HEK293 (cell line): Measurements from ENCODE around the gene TOP3B.

ENCODE experiments used
- CTCF ChIA-PET: fragments of 350-600 bp; formaldehyde crosslinking; extraction: SDS; loops from one replicate; lab custom pipeline; 2021; ENCODE audit warnings: antibody characterized with exemption; lab: Yijun Ruan, JAX
- POLR2A ChIA-PET: fragments of 300-600 bp; formaldehyde crosslinking; extraction: SDS; loops from one replicate; lab custom pipeline; 2020; ENCODE audit warnings: antibody characterized with exemption, inconsistent platforms; lab: Yijun Ruan, JAX
- H3K27ac ChIP-seq: fragments of 200-500 bp; sonication (Bioruptor generic); 2 replicates; pipeline ENCODE4 v1.5.1; 2014; ENCODE audit warnings: low read depth, low read length, control low read depth, inconsistent platforms; ENCODE audit errors: extremely low read depth
- H3K36me3 ChIP-seq, 2 experiments: fragments of 200-500 bp in 1 of 2; sonication (Bioruptor generic) in 1 of 2; 1 replicate in 1 of 2; 2 replicates in 1 of 2; pipeline ENCODE4 v1.5.1; 2014 to 2017; ENCODE audit warnings: inconsistent platforms in 2 of 2, low read length in 2 of 2; ENCODE audit not compliant: control insufficient read depth in 2 of 2, insufficient read depth in 1 of 2
- H3K4me1 ChIP-seq: fragments of 200-500 bp; sonication (Bioruptor generic); 2 replicates; pipeline ENCODE4 v1.5.1; 2014; ENCODE audit warnings: mild to moderate bottlenecking, low read length, inconsistent platforms; ENCODE audit not compliant: control insufficient read depth, insufficient read depth
- H3K4me3 ChIP-seq: 2 replicates; pipeline ENCODE4 v1.5.1; 2011; ENCODE audit warnings: low read depth, mild to moderate bottlenecking, control low read depth, low read length, moderate library complexity
- H3K9me3 ChIP-seq: fragments of 200-500 bp; sonication (Bioruptor generic); 2 replicates; pipeline ENCODE4 v1.5.1; 2014; ENCODE audit warnings: low read depth, low read length, inconsistent platforms; ENCODE audit not compliant: control insufficient read depth, insufficient read depth
- GLIS1 ChIP-seq: fragments of 450-650 bp; formaldehyde crosslinking; IDR thresholded peaks from 2 replicates; pipeline ENCODE4 v1.5.1; 2016; ENCODE audit warnings: missing biosample characterization, missing genetic modification characterization
- HOXA7 ChIP-seq: sonication (generic); formaldehyde crosslinking; IDR thresholded peaks from 2 replicates; pipeline ENCODE4 v1.8.1; 2022; ENCODE audit warnings: missing genetic modification reagents, borderline replicate concordance
- KLF7 ChIP-seq: fragments of 450-650 bp; formaldehyde crosslinking; IDR thresholded peaks from 2 replicates; pipeline ENCODE4 v1.5.1; 2016; ENCODE audit warnings: missing biosample characterization, missing genetic modification characterization, borderline replicate concordance
- KLF8 ChIP-seq: fragments of 450-650 bp; formaldehyde crosslinking; IDR thresholded peaks from 2 replicates; pipeline ENCODE4 v1.5.1; 2016; ENCODE audit warnings: missing biosample characterization, missing genetic modification characterization
- SP3 ChIP-seq: fragments of 450-650 bp; formaldehyde crosslinking; IDR thresholded peaks from 2 replicates; pipeline ENCODE4 v1.5.1; 2016; ENCODE audit warnings: missing biosample characterization, missing genetic modification characterization
- SP7 ChIP-seq: fragments of 450-650 bp; formaldehyde crosslinking; IDR thresholded peaks from 2 replicates; pipeline ENCODE4 v1.5.1; 2016; ENCODE audit warnings: missing biosample characterization, missing genetic modification characterization
- ZBTB20 ChIP-seq: fragments of 450-650 bp; formaldehyde crosslinking; IDR thresholded peaks from 2 replicates; pipeline ENCODE4 v1.5.1; 2016; ENCODE audit warnings: missing biosample characterization, missing genetic modification characterization
- ZNF132 ChIP-seq: fragments of 450-650 bp; formaldehyde crosslinking; IDR thresholded peaks from 2 replicates; pipeline ENCODE4 v1.5.1; 2017; ENCODE audit warnings: missing biosample characterization, missing genetic modification characterization, borderline replicate concordance
- ZNF140 ChIP-seq: fragments of 450-650 bp; formaldehyde crosslinking; IDR thresholded peaks from 2 replicates; pipeline ENCODE4 v1.5.1; 2016; ENCODE audit warnings: missing biosample characterization, missing genetic modification characterization
- ZNF169 ChIP-seq: fragments of 450-650 bp; formaldehyde crosslinking; IDR thresholded peaks from 2 replicates; pipeline ENCODE4 v1.5.1; 2016; ENCODE audit warnings: missing biosample characterization, missing genetic modification characterization
- ZNF175 ChIP-seq: fragments of 450-650 bp; formaldehyde crosslinking; IDR thresholded peaks from 2 replicates; pipeline ENCODE4 v1.5.1; 2016; ENCODE audit warnings: missing biosample characterization, missing genetic modification characterization
- ZNF184 ChIP-seq: fragments of 450-650 bp; IDR thresholded peaks from 2 replicates; pipeline ENCODE4 v1.5.1; 2018; ENCODE audit warnings: missing biosample characterization, mild to moderate bottlenecking, missing genetic modification characterization
- ZNF2 ChIP-seq: fragments of 450-650 bp; formaldehyde crosslinking; IDR thresholded peaks from 2 replicates; pipeline ENCODE4 v1.5.1; 2016; ENCODE audit warnings: missing biosample characterization, missing genetic modification characterization
- ZNF202 ChIP-seq: fragments of 450-650 bp; formaldehyde crosslinking; IDR thresholded peaks from 2 replicates; pipeline ENCODE4 v1.5.1; 2016; ENCODE audit warnings: missing biosample characterization, missing genetic modification characterization, borderline replicate concordance
- ZNF274 ChIP-seq, 2 experiments: fragments of 200-500 bp in 1 of 2; fragments of 450-650 bp in 1 of 2; sonication (Bioruptor generic) in 1 of 2; formaldehyde crosslinking in 1 of 2; IDR thresholded peaks; 2 replicates each; pipeline versions ENCODE4 v1.5.1 to v1.6.1; 2014 to 2016; ENCODE audit warnings: borderline replicate concordance in 1 of 2, inconsistent platforms in 1 of 2, low read length in 1 of 2, missing biosample characterization in 1 of 2, missing genetic modification characterization in 1 of 2
- ZNF292 ChIP-seq: fragments of 450-650 bp; formaldehyde crosslinking; IDR thresholded peaks from 2 replicates; pipeline ENCODE4 v1.5.1; 2016; ENCODE audit warnings: low read depth, missing biosample characterization, missing genetic modification characterization, borderline replicate concordance
- ZNF350 ChIP-seq: fragments of 450-650 bp; formaldehyde crosslinking; IDR thresholded peaks from 2 replicates; pipeline ENCODE4 v1.5.0; 2017; ENCODE audit warnings: missing biosample characterization, mild to moderate bottlenecking, missing genetic modification characterization
- ZNF530 ChIP-seq: fragments of 450-650 bp; formaldehyde crosslinking; IDR thresholded peaks from 2 replicates; pipeline ENCODE4 v1.5.1; 2016; ENCODE audit warnings: low read depth, missing biosample characterization, missing genetic modification characterization
- ZNF549 ChIP-seq: fragments of 450-650 bp; IDR thresholded peaks from 2 replicates; pipeline ENCODE4 v1.5.1; 2018; ENCODE audit warnings: missing biosample characterization, missing genetic modification characterization, mild to moderate bottlenecking, inconsistent platforms, moderate library complexity
- ZNF596 ChIP-seq: fragments of 450-650 bp; IDR thresholded peaks from 2 replicates; pipeline ENCODE4 v1.5.0; 2018; ENCODE audit warnings: missing biosample characterization, mild to moderate bottlenecking, missing genetic modification characterization, moderate library complexity
- ZNF610 ChIP-seq: fragments of 450-650 bp; formaldehyde crosslinking; IDR thresholded peaks from 2 replicates; pipeline ENCODE4 v1.5.1; 2016; ENCODE audit warnings: missing biosample characterization, missing genetic modification characterization, borderline replicate concordance
- ZNF76 ChIP-seq: fragments of 450-650 bp; formaldehyde crosslinking; IDR thresholded peaks from 2 replicates; pipeline ENCODE4; 2016; ENCODE audit warnings: low read depth, missing biosample characterization, missing genetic modification characterization, borderline replicate concordance
- ZNF776 ChIP-seq: fragments of 450-650 bp; formaldehyde crosslinking; IDR thresholded peaks from 2 replicates; pipeline ENCODE4 v1.5.0; 2017; ENCODE audit warnings: missing biosample characterization, missing genetic modification characterization, borderline replicate concordance
- ZNF785 ChIP-seq: fragments of 450-650 bp; formaldehyde crosslinking; IDR thresholded peaks from 2 replicates; pipeline ENCODE4 v1.5.1; 2016; ENCODE audit warnings: missing biosample characterization, missing genetic modification characterization
- TF ChIP-seq, protein P1 (sequence below): fragments of 450-650 bp; formaldehyde crosslinking; IDR thresholded peaks from 2 replicates; pipeline ENCODE4; 2016; ENCODE audit warnings: missing biosample characterization, missing genetic modification characterization
- TF ChIP-seq, protein P2 (sequence below): fragments of 450-650 bp; formaldehyde crosslinking; IDR thresholded peaks from 2 replicates; pipeline ENCODE4 v1.5.1; 2016; ENCODE audit warnings: missing biosample characterization, missing genetic modification characterization, low read depth
- TF ChIP-seq, protein P3 (sequence below): fragments of 450-650 bp; formaldehyde crosslinking; IDR thresholded peaks from 2 replicates; pipeline ENCODE4 v1.5.1; 2016; ENCODE audit warnings: missing biosample characterization, missing genetic modification characterization
- TF ChIP-seq, protein P4 (sequence below): fragments of 450-650 bp; formaldehyde crosslinking; IDR thresholded peaks from 2 replicates; pipeline ENCODE4 v1.5.1; 2016; ENCODE audit warnings: missing biosample characterization, missing genetic modification characterization

Gene TOP3B

DNA sequence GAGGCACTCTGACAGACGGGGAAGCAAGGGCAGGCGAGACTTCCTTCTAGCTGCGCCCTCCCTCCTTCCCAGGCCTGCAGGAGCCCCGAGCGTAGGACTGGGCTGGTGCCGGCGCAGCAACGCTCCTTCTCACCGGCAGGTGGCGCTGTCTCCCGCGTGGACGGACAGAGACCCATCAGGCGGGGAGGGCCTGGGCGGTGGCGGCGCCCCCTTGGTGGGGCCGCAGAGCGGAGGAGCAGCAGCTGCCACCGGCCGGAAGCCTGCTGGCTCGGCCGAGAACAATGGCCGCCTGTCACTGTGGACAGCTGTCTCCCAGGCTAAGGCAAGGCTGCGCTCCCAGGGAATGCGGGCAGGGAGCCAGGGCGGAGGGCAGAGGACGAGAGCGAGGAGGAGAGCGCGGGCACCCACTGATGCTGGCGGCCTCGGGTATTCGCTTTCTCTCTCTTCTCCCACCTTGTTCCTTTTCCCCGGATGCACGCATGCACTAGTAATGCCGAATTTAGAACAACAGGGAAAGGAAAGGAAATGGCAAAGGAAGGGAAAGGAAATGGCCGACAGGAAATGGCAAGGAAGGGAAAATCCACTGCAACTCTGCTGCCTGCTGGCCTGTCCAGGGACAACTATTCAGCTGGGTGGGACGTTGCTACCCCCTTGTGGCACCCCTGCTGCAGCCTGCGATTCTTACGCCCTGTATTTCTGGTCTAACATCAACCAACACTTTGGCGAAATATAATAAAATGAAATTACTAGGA is 44.3 kb downstream of the TOP3B start:
- Histone ChIP-seq H3K9me3 (no peaks in the 10 kb centered on the region), H3K4me3 (peak overlapping the region; percentile 51), H3K36me3 (peaks cover 0 to 78% of the 10 kb centered on the region in 2 experiments; a peak in 2 of 3 replicates), H3K27ac (peak overlapping the region; percentile 42), H3K4me1 (no peaks in the 10 kb centered on the region)
- POLR2A ChIA-PET, result interaction anchor here (0.8 to 1.6 kb wide), 5 partner anchors 12 to 204 kb away, joined by 3 to 6 read pairs (median 3); partner anchors contain the start of genes MAPK1, PPM1F and YPEL1
- CTCF ChIA-PET, result interaction anchor here (0.6 to 8.0 kb wide), 56 partner anchors 12 to 582 kb away, joined by 3 to 120 read pairs (median 4); partner anchors contain the start of gene PPM1F
- TF ChIP-seq ZNF140 (tag by site-specific recombination) (peak; percentile 18; the same call in 1 of the 2 replicates), HOXA7 (no peak), KLF7 (peak; percentile 83; the same call in 1 of the 2 replicates), SP3 (tag by site-specific recombination) (no peak), GLIS1 (tag by site-specific recombination) (peak; percentile 63), ZNF530 (tag by site-specific recombination) (no peak), ZNF785 (tag by site-specific recombination) (peak; percentile 24; the same call in 1 of the 2 replicates), ZBTB20 (tag by site-specific recombination) (0 out of 2 replicates have a peak, but pooled peaks have one; percentile 42), ZNF202 (tag by site-specific recombination) (no peak), ZNF274 (IDR thresholded peaks at IDR 0.05; ENCODE audit: low read length) (no peak), ZNF274 (tag by site-specific recombination; IDR thresholded peaks at IDR 0.05; ENCODE audit: borderline replicate concordance) (no peak), KLF8 (peak; percentile 87), ZNF350 (no peak), ZNF549 (tag by site-specific recombination) (no peak), ZNF76 (tag by site-specific recombination) (0 out of 2 replicates have a peak, but pooled peaks have one; percentile 31), ZNF169 (tag by site-specific recombination) (no peak), ZNF132 (tag by site-specific recombination) (no peak), ZNF776 (tag by site-specific recombination) (no peak), ZNF175 (no peak), ZNF292 (no peak), SP7 (tag by site-specific recombination) (peak; percentile 73), ZNF184 (tag by site-specific recombination) (no peak), ZNF610 (no peak; the same call in 1 of the 2 replicates), ZNF2 (tag by site-specific recombination) (peak; percentile 97), ZNF596 (no peak)
- TF ChIP-seq, protein P1, sequence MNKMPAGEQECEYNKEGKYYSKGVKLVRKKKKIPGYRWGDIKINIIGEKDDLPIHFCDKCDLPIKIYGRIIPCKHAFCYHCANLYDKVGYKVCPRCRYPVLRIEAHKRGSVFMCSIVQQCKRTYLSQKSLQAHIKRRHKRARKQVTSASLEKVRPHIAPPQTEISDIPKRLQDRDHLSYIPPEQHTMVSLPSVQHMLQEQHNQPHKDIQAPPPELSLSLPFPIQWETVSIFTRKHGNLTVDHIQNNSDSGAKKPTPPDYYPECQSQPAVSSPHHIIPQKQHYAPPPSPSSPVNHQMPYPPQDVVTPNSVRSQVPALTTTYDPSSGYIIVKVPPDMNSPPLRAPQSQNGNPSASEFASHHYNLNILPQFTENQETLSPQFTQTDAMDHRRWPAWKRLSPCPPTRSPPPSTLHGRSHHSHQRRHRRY (tag by site-specific recombination), result no peak
- TF ChIP-seq, protein P2, sequence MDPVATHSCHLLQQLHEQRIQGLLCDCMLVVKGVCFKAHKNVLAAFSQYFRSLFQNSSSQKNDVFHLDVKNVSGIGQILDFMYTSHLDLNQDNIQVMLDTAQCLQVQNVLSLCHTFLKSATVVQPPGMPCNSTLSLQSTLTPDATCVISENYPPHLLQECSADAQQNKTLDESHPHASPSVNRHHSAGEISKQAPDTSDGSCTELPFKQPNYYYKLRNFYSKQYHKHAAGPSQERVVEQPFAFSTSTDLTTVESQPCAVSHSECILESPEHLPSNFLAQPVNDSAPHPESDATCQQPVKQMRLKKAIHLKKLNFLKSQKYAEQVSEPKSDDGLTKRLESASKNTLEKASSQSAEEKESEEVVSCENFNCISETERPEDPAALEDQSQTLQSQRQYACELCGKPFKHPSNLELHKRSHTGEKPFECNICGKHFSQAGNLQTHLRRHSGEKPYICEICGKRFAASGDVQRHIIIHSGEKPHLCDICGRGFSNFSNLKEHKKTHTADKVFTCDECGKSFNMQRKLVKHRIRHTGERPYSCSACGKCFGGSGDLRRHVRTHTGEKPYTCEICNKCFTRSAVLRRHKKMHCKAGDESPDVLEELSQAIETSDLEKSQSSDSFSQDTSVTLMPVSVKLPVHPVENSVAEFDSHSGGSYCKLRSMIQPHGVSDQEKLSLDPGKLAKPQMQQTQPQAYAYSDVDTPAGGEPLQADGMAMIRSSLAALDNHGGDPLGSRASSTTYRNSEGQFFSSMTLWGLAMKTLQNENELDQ (tag by site-specific recombination), result no peak
- TF ChIP-seq, protein P3, sequence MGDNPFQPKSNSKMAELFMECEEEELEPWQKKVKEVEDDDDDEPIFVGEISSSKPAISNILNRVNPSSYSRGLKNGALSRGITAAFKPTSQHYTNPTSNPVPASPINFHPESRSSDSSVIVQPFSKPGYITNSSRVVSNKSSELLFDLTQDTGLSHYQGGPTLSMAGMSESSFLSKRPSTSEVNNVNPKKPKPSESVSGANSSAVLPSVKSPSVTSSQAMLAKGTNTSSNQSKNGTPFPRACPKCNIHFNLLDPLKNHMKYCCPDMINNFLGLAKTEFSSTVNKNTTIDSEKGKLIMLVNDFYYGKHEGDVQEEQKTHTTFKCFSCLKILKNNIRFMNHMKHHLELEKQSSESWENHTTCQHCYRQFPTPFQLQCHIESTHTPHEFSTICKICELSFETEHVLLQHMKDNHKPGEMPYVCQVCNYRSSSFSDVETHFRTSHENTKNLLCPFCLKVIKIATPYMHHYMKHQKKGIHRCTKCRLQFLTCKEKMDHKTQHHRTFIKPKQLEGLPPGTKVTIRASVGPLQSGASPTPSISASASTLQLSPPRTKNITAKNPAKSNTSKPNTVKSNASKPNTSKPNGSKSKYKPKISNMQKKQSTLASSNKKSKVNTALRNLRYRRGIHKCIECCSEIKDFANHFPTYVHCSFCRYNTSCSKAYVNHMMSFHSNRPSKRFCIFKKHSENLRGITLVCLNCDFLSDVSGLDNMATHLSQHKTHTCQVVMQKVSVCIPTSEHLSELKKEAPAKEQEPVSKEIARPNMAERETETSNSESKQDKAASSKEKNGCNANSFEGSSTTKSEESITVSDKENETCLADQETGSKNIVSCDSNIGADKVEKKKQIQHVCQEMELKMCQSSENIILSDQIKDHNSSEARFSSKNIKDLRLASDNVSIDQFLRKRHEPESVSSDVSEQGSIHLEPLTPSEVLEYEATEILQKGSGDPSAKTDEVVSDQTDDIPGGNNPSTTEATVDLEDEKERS (tag by site-specific recombination), result no peak
- TF ChIP-seq, protein P4, sequence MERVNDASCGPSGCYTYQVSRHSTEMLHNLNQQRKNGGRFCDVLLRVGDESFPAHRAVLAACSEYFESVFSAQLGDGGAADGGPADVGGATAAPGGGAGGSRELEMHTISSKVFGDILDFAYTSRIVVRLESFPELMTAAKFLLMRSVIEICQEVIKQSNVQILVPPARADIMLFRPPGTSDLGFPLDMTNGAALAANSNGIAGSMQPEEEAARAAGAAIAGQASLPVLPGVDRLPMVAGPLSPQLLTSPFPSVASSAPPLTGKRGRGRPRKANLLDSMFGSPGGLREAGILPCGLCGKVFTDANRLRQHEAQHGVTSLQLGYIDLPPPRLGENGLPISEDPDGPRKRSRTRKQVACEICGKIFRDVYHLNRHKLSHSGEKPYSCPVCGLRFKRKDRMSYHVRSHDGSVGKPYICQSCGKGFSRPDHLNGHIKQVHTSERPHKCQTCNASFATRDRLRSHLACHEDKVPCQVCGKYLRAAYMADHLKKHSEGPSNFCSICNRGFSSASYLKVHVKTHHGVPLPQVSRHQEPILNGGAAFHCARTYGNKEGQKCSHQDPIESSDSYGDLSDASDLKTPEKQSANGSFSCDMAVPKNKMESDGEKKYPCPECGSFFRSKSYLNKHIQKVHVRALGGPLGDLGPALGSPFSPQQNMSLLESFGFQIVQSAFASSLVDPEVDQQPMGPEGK (tag by site-specific recombination), result peak; percentile 100
